Liver (tissue), 9 donors: ENCODE results near the gene MRRF. TPM values are rescaled to one million over a fixed set of nuclear protein-coding genes. Genes with fewer than 3 reads are reported as not detected.

Experiments used
- DNase-seq: peaks from one replicate; pipeline ENCODE4 v3.0.0-alpha.2; 2017; ENCODE audit warnings: low spot score
- H3K27ac ChIP-seq, 2 donors: one replicate each; pipeline ENCODE4 v1.7.0; 2013; ENCODE audit warnings: inconsistent platforms in 2 of 2, low read length in 2 of 2, control low read depth in 1 of 2, low read depth in 1 of 2, mild to moderate bottlenecking in 1 of 2
- H3K27me3 ChIP-seq, 4 donors: one replicate each; pipeline versions ENCODE4 v1.6.1 to v1.7.0; 2013; ENCODE audit warnings: low read length in 3 of 4, inconsistent platforms in 1 of 4, mild to moderate bottlenecking in 1 of 4, moderate library complexity in 1 of 4; ENCODE audit not compliant: control insufficient read depth in 4 of 4, insufficient read depth in 4 of 4
- H3K36me3 ChIP-seq, 4 donors: one replicate each; pipeline versions ENCODE4 v1.6.1 to v1.7.0; 2013; ENCODE audit warnings: low read length in 3 of 4, mild to moderate bottlenecking in 3 of 4, low read depth in 1 of 4, moderate library complexity in 1 of 4; ENCODE audit not compliant: control insufficient read depth in 4 of 4, insufficient read depth in 3 of 4
- H3K4me1 ChIP-seq, 4 donors: one replicate each; pipeline versions ENCODE4 v1.6.1 to v1.7.0; 2013; ENCODE audit warnings: low read length in 3 of 4, mild to moderate bottlenecking in 3 of 4, moderate library complexity in 1 of 4; ENCODE audit not compliant: control insufficient read depth in 4 of 4, insufficient read depth in 4 of 4
- H3K4me3 ChIP-seq, 3 donors: one replicate each; pipeline versions ENCODE4 v1.6.1 to v1.7.0; 2013; ENCODE audit warnings: low read length in 3 of 3, control low read depth in 1 of 3, low read depth in 1 of 3, mild to moderate bottlenecking in 1 of 3
- H3K9ac ChIP-seq, 2 donors: one replicate each; pipeline ENCODE4 v1.7.0; 2013; ENCODE audit warnings: low read length in 2 of 2, mild to moderate bottlenecking in 2 of 2, moderate library complexity in 2 of 2, control low read depth in 1 of 2, low read depth in 1 of 2
- H3K9me3 ChIP-seq, 4 donors: one replicate each; pipeline versions ENCODE4 v1.6.1 to v1.7.0; 2013; ENCODE audit warnings: low read length in 3 of 4; ENCODE audit not compliant: control insufficient read depth in 4 of 4
- CTCF ChIP-seq: fragments of 150-350 bp; IDR thresholded peaks from 2 replicates; pipeline ENCODE4 v1.5.1; 2017; ENCODE audit warnings: improper control_type of control experiment, low read depth, low read length; ENCODE audit not compliant: missing input control
- EGR1 ChIP-seq, 2 donors: IDR thresholded peaks; 2 replicates each; pipeline ENCODE4 v1.6.1; 2016 to 2018; ENCODE audit warnings: antibody characterized with exemption in 2 of 2, low read depth in 2 of 2
- FOXA1 ChIP-seq: IDR thresholded peaks from 2 replicates; pipeline ENCODE4 v1.6.1; 2016; ENCODE audit warnings: antibody characterized with exemption
- FOXA2 ChIP-seq: IDR thresholded peaks from 2 replicates; pipeline ENCODE4 v1.6.1; 2016; ENCODE audit warnings: antibody characterized with exemption
- GABPA ChIP-seq, 2 donors: IDR thresholded peaks in 1 of 2; conservative IDR thresholded peaks in 1 of 2; 2 replicates each; pipeline ENCODE4 v1.6.1; 2016; ENCODE audit warnings: antibody characterized with exemption in 2 of 2, mild to moderate bottlenecking in 1 of 2, moderate library complexity in 1 of 2
- HNF4A ChIP-seq, 2 donors: conservative IDR thresholded peaks; 2 replicates each; pipeline ENCODE4 v1.6.1; 2016; ENCODE audit warnings: antibody characterized with exemption in 2 of 2, mild to moderate bottlenecking in 2 of 2
- HNF4G ChIP-seq: IDR thresholded peaks from 2 replicates; pipeline ENCODE4 v1.6.1; 2016; ENCODE audit warnings: antibody characterized with exemption
- JUND ChIP-seq, 2 donors: IDR thresholded peaks; 2 replicates each; pipeline ENCODE4 v1.6.1; 2016; ENCODE audit warnings: antibody characterized with exemption in 2 of 2
- NR2F2 ChIP-seq: IDR thresholded peaks from 2 replicates; pipeline ENCODE4 v1.6.1; 2016; ENCODE audit warnings: antibody characterized with exemption
- RAD21 ChIP-seq, 2 donors: IDR thresholded peaks; 2 replicates each; pipeline ENCODE4 v1.6.1; 2016; ENCODE audit warnings: antibody characterized with exemption in 2 of 2, mild to moderate bottlenecking in 2 of 2
- RXRA ChIP-seq, 2 donors: IDR thresholded peaks; 2 replicates each; pipeline ENCODE4 v1.6.1; 2017 to 2018; ENCODE audit warnings: antibody characterized with exemption in 2 of 2, mild to moderate bottlenecking in 1 of 2
- SP1 ChIP-seq: IDR thresholded peaks from 2 replicates; pipeline ENCODE4 v1.6.1; 2018; ENCODE audit warnings: antibody characterized with exemption, mild to moderate bottlenecking
- TAF1 ChIP-seq: conservative IDR thresholded peaks from 2 replicates; pipeline ENCODE4 v1.6.1; 2016; ENCODE audit warnings: antibody characterized with exemption, mild to moderate bottlenecking
- YY1 ChIP-seq: IDR thresholded peaks from 2 replicates; pipeline ENCODE4 v1.6.1; 2016; ENCODE audit warnings: antibody characterized with exemption, mild to moderate bottlenecking
- WGBS: extraction: QIAGEN DNeasy Blood & Tissue Kit; methylation state at CpG from one replicate; pipeline ENCODE4 v1.1.7; 2013; 5-methylcytosine and 5-hydroxymethylcytosine counted together
- polyA plus RNA-seq, 2 donors: library from polyadenylated mRNA; stranded (reverse) in 1 of 2; unstranded in 1 of 2; fragments of 200-250 nt in 1 of 2; fragments of >200 nt in 1 of 2; fragmentation: Nextera tagmentation in 1 of 2; extraction: Ambion mirVana in 1 of 2; gene quantifications; one replicate each; pipeline versions ENCODE4 v1.2.1 to v1.2.3, GENCODE V29; 2013 to 2015
- total RNA-seq, 2 donors: library from RNA; depleted of rRNA; stranded (reverse); fragments of >200 nt; gene quantifications; one replicate each; pipeline ENCODE4 v1.2.3, GENCODE V29; 2014
- TF ChIP-seq, protein P1 (sequence below): IDR thresholded peaks from 2 replicates; pipeline ENCODE4 v1.6.1; 2016; ENCODE audit warnings: antibody characterized with exemption
- TF ChIP-seq, protein P2 (sequence below): IDR thresholded peaks from 2 replicates; pipeline ENCODE4 v1.6.1; 2016; ENCODE audit warnings: antibody characterized with exemption
- donor health status: healthy.
- donor health status: healthy.
- donor health status: healthy.
- donor health status: healthy.
- donor health status: healthy.

Gene MRRF
- total and polyA plus RNA-seq, 4 donors: 15.4 to 30.9 (median 22.3) TPM

GRCh38 chr9:122370869-122371755, 106.4 kb downstream of the MRRF start, which contains the start of gene PTGS1:
TSS of gene PTGS1 (plus strand) at chr9:122371024. CDS start at chr9:122371085, 61 bp downstream.
- WGBS: 11% methylated on average over 39 of the region's 39 CpGs
- peaks cover 0 to 4% (median 0%) of the 10 kb centered on the region in 4 donors for H3K9me3 ChIP-seq
- no peak for TF ChIP-seq RAD21 (IDR thresholded peaks at IDR 0.05)
- no peak for TF ChIP-seq HNF4A (conservative IDR thresholded peaks at IDR 0.05)
- no peak for TF ChIP-seq HNF4G
- TF ChIP-seq FOXA1: no peak
- no peak for TF ChIP-seq SP1
- TF ChIP-seq NR2F2: no peak
- no peak for TF ChIP-seq GABPA (IDR thresholded peaks at IDR 0.05 in 1 of 2, conservative IDR thresholded peaks at IDR 0.05 in 1 of 2)
- TF ChIP-seq, protein P1, sequence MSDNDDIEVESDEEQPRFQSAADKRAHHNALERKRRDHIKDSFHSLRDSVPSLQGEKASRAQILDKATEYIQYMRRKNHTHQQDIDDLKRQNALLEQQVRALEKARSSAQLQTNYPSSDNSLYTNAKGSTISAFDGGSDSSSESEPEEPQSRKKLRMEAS: no peak
- no peak for TF ChIP-seq FOXA2
- TF ChIP-seq TAF1: no peak
- H3K9ac ChIP-seq: no peak within 1 kb of the TSS
- H3K27me3 ChIP-seq: no peaks in the 10 kb centered on the region
- no peak within 1 kb of the TSS for H3K27ac ChIP-seq
- peak; percentile 70 for DNase-seq
- H3K4me1 ChIP-seq: peaks cover 0 to 4% (median 2%) of the 10 kb centered on the region in 4 donors
- H3K4me3 ChIP-seq: peak within 1 kb of the TSS in 1 of 3 donors; percentile 23
- H3K36me3 ChIP-seq: no peaks in the 10 kb centered on the region

DNA sequence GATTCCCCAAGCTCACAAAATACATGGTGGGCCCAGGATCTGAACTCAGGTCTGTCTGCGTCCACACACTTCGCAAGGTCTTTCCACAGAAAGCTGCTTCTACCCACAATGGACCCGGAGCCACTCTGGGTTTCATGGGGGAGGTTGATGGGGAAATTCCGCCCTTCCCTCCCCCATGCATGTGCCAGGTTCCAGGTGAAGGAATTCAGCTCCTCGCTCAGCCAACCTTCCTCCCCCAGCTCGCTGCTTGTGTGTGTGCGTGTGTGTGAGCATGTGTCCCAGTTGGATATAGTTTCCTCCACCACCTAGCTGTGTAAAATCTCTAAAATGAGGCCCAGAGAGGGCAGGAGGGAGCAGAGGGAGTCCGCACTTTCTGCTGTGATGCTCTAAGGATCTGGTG, 107.2 kb downstream of the MRRF start:
- TF ChIP-seq FOXA2 (no peak), CTCF (no peak), GABPA (IDR thresholded peaks at IDR 0.05 in 1 of 2, conservative IDR thresholded peaks at IDR 0.05 in 1 of 2) (no peak), JUND (IDR thresholded peaks at IDR 0.05) (no peak), FOXA1 (no peak), YY1 (no peak), HNF4A (conservative IDR thresholded peaks at IDR 0.05) (no peak), RAD21 (IDR thresholded peaks at IDR 0.05) (no peak), TAF1 (no peak), EGR1 (IDR thresholded peaks at IDR 0.05; ENCODE audit: low read depth in 2 of 2) (no peak), RXRA (IDR thresholded peaks at IDR 0.05) (no peak), SP1 (no peak)
- TF ChIP-seq, protein P2, sequence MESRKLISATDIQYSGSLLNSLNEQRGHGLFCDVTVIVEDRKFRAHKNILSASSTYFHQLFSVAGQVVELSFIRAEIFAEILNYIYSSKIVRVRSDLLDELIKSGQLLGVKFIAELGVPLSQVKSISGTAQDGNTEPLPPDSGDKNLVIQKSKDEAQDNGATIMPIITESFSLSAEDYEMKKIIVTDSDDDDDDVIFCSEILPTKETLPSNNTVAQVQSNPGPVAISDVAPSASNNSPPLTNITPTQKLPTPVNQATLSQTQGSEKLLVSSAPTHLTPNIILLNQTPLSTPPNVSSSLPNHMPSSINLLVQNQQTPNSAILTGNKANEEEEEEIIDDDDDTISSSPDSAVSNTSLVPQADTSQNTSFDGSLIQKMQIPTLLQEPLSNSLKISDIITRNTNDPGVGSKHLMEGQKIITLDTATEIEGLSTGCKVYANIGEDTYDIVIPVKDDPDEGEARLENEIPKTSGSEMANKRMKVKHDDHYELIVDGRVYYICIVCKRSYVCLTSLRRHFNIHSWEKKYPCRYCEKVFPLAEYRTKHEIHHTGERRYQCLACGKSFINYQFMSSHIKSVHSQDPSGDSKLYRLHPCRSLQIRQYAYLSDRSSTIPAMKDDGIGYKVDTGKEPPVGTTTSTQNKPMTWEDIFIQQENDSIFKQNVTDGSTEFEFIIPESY: no peak
- peaks cover 0 to 9% (median 7%) of the 10 kb centered on the region in 4 donors for H3K4me1 ChIP-seq
- H3K4me3 ChIP-seq: no peak overlapping the region
- WGBS: 93% methylated on average over 8 of the region's 8 CpGs
- no peaks in the 10 kb centered on the region for H3K27me3 ChIP-seq
- H3K27ac ChIP-seq: no peak overlapping the region
- DNase-seq: no peak
- no peak overlapping the region for H3K9ac ChIP-seq
- peaks cover 0 to 4% (median 0%) of the 10 kb centered on the region in 4 donors for H3K9me3 ChIP-seq
- no peaks in the 10 kb centered on the region for H3K36me3 ChIP-seq
